ENCODE measurements around the gene RCVRN.

RCVRN gene

GRCh38 chr17:9872852-9873251, 32.2 kb downstream of the RCVRN start:
- no peaks in the 10 kb centered on the region for H3K9me3 ChIP-seq (ENCODE audit: insufficient read depth, low read length)
- no peaks in the 10 kb centered on the region for H3K79me2 ChIP-seq (ENCODE audit: low read length)
- no peak overlapping the region for H3K27ac ChIP-seq (ENCODE audit: low read length)
- H3K4me2 ChIP-seq (ENCODE audit: low read length) = no peak overlapping the region
- no peaks in the 10 kb centered on the region for H3K36me3 ChIP-seq (replicated peaks; ENCODE audit: low read depth, low read length)
- H4K20me1 ChIP-seq (ENCODE audit: insufficient read depth, low read length) = no peaks in the 10 kb centered on the region
- no peak overlapping the region for H2AFZ ChIP-seq (ENCODE audit: low read depth, low read length)
- no peaks in the 10 kb centered on the region for H3K4me1 ChIP-seq (ENCODE audit: low read length)
- no peak overlapping the region for H3K4me3 ChIP-seq (ENCODE audit: low read length)
- H3K27me3 ChIP-seq (ENCODE audit: low read depth, low read length) = no peaks in the 10 kb centered on the region
- no peak for TF ChIP-seq CTCF (IDR thresholded peaks at IDR 0.05; ENCODE audit: low read depth, low read length)
- no peak for TF ChIP-seq EZH2phosphoT487 (IDR thresholded peaks at IDR 0.05; ENCODE audit: low read depth)
- no peak overlapping the region for H3K9ac ChIP-seq (ENCODE audit: low read length)

GRCh38 chr17:9868552-9868951, 36.5 kb downstream of the RCVRN start:
- Histone ChIP-seq H3K36me3 (replicated peaks; ENCODE audit: low read depth, low read length) (no peaks in the 10 kb centered on the region), H3K9me3 (ENCODE audit: insufficient read depth, low read length) (no peaks in the 10 kb centered on the region), H3K9ac (ENCODE audit: low read length) (no peak overlapping the region), H4K20me1 (ENCODE audit: insufficient read depth, low read length) (no peaks in the 10 kb centered on the region), H3K4me2 (ENCODE audit: low read length) (no peak overlapping the region), H2AFZ (ENCODE audit: low read depth, low read length) (no peak overlapping the region), H3K79me2 (ENCODE audit: low read length) (no peaks in the 10 kb centered on the region), H3K4me1 (ENCODE audit: low read length) (no peaks in the 10 kb centered on the region), H3K27ac (ENCODE audit: low read length) (no peak overlapping the region), H3K27me3 (ENCODE audit: low read depth, low read length) (no peaks in the 10 kb centered on the region), H3K4me3 (ENCODE audit: low read length) (no peak overlapping the region)
- TF ChIP-seq CTCF (IDR thresholded peaks at IDR 0.05; ENCODE audit: low read depth, low read length) (no peak), EZH2phosphoT487 (IDR thresholded peaks at IDR 0.05; ENCODE audit: low read depth) (no peak)

- Histone ChIP-seq H3K27ac (ENCODE audit: low read length) (no peak overlapping the region), H2AFZ (ENCODE audit: low read depth, low read length) (no peak overlapping the region), H4K20me1 (ENCODE audit: insufficient read depth, low read length) (no peaks in the 10 kb centered on the region), H3K9me3 (ENCODE audit: insufficient read depth, low read length) (no peaks in the 10 kb centered on the region), H3K4me2 (ENCODE audit: low read length) (no peak overlapping the region), H3K4me1 (ENCODE audit: low read length) (no peaks in the 10 kb centered on the region), H3K36me3 (replicated peaks; ENCODE audit: low read depth, low read length) (no peaks in the 10 kb centered on the region), H3K4me3 (ENCODE audit: low read length) (no peak overlapping the region), H3K27me3 (ENCODE audit: low read depth, low read length) (no peaks in the 10 kb centered on the region), H3K9ac (ENCODE audit: low read length) (no peak overlapping the region), H3K79me2 (ENCODE audit: low read length) (no peaks in the 10 kb centered on the region)
- TF ChIP-seq EZH2phosphoT487 (IDR thresholded peaks at IDR 0.05; ENCODE audit: low read depth) = no peak
- TF ChIP-seq CTCF (IDR thresholded peaks at IDR 0.05; ENCODE audit: low read depth, low read length) = no peak
Measured at GRCh38 chr17:9865586-9865985, 39.5 kb downstream of the RCVRN start.

- TF ChIP-seq CTCF (IDR thresholded peaks at IDR 0.05; ENCODE audit: low read depth, low read length) (no peak), EZH2phosphoT487 (IDR thresholded peaks at IDR 0.05; ENCODE audit: low read depth) (no peak)
Measured at GRCh38 chr17:9862949-9863348, 42.1 kb downstream of the RCVRN start.

More at GRCh38 chr17:9862949-9863348, 42.1 kb downstream of the RCVRN start:
- no peak overlapping the region for H3K4me2 ChIP-seq (ENCODE audit: low read length)
- no peaks in the 10 kb centered on the region for H3K4me1 ChIP-seq (ENCODE audit: low read length)
- no peak overlapping the region for H3K27ac ChIP-seq (ENCODE audit: low read length)
- no peaks in the 10 kb centered on the region for H3K79me2 ChIP-seq (ENCODE audit: low read length)
- no peak overlapping the region for H2AFZ ChIP-seq (ENCODE audit: low read depth, low read length)
- H3K4me3 ChIP-seq (ENCODE audit: low read length) = no peak overlapping the region
- H4K20me1 ChIP-seq (ENCODE audit: insufficient read depth, low read length) = no peaks in the 10 kb centered on the region
- H3K36me3 ChIP-seq (replicated peaks; ENCODE audit: low read depth, low read length) = no peaks in the 10 kb centered on the region
- H3K9me3 ChIP-seq (ENCODE audit: insufficient read depth, low read length) = no peaks in the 10 kb centered on the region
- H3K27me3 ChIP-seq (ENCODE audit: low read depth, low read length) = no peaks in the 10 kb centered on the region
- H3K9ac ChIP-seq (ENCODE audit: low read length) = no peak overlapping the region

Data from OCI-LY3 (cell line).